Measurements from ENCODE around the gene SHH. TPM values are rescaled to one million over a fixed set of nuclear protein-coding genes. Genes with fewer than 3 reads are reported as not detected.

Gene SHH
- total and polyA plus RNA-seq, 2 of the 4 experiments (the other 2 are of a cell fraction), result under 0.01 to 0.03 TPM

DNA sequence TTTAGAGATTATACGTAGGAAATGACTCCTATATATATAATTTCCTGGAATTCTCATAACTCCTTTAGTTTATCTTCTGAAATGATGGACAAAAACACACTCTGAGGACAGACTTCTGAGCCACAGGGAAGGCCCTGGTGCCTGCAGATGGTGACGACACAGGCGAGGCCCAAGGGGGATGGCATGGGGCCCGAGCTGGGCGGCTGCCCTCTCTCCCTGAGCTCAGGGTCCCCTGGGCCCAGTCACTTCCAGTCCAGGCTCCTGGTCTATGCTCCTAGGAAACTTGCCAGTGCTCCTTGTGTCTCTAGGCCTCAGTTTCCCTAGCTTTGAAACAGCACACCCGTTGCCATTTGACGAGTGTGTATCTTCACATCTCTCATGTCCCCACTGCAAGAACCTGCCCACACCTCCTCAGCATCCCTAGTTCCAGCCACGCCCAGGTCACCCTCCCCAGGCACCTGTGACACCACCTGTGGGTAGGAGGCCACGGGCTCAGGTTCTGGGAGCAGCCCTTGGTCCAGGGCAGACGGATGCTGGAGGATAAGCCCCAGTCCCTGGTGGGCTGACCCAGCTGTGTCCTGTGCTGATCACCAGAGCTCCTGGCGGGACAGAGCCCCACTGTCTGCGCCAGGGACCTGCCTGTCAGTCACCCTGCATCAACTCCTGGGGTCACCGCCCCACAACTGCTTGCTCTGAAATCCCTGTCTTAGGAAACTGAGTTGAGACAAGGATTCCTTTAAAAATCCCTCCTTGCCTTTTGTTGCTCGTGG lies 23.4 kb upstream of the SHH start:
- Histone ChIP-seq H3K18ac (ENCODE audit: low read depth, low read length) (no peak overlapping the region), H2BK20ac (ENCODE audit: low read depth, low read length) (no peak overlapping the region), H2AK5ac (ENCODE audit: low read depth, low read length) (no peak overlapping the region), H3K4me3 (ENCODE audit: insufficient read depth, low read depth, low read length) (no peak overlapping the region), H2AK9ac (replicated peaks; ENCODE audit: low read depth, low read length, poor library complexity) (no peak overlapping the region), H2BK120ac (ENCODE audit: low read depth, low read length) (no peak overlapping the region), H3K9me3 (ENCODE audit: control insufficient read depth, insufficient read depth, low read length) (peaks cover 7% of the 10 kb centered on the region; the same call in 1 of the 2 replicates), H4K91ac (ENCODE audit: insufficient read depth, low read depth, low read length) (no peak overlapping the region), H3K9ac (ENCODE audit: low read depth, low read length) (no peak overlapping the region), H2BK5ac (ENCODE audit: low read depth, low read length, poor library complexity, severe bottlenecking) (no peak overlapping the region), H2BK15ac (ENCODE audit: low read depth, low read length) (no peak overlapping the region), H3K79me1 (ENCODE audit: low read depth in 1 of 2, low read length in 2 of 2) (no peaks in the 10 kb centered on the region), H2AFZ (replicated peaks; ENCODE audit: low read length, poor library complexity) (no peak overlapping the region), H3K4me1 (ENCODE audit: control insufficient read depth, insufficient read depth, low read length) (no peaks in the 10 kb centered on the region), H3K14ac (replicated peaks; ENCODE audit: low read depth, low read length) (no peak overlapping the region), H3K4ac (ENCODE audit: low read depth, low read length) (no peak overlapping the region), H4K8ac (ENCODE audit: low read depth in 2 of 2, low read length in 2 of 2) (no peak overlapping the region), H4K20me1 (ENCODE audit: insufficient read depth, low read length) (no peaks in the 10 kb centered on the region), H3K36me3 (ENCODE audit: control insufficient read depth, insufficient read depth, low read length) (no peaks in the 10 kb centered on the region), H3K56ac (ENCODE audit: extremely low read depth, insufficient read depth, low read length) (no peak overlapping the region), H4K5ac (ENCODE audit: low read depth, low read length) (no peak overlapping the region), H3K9me1 (ENCODE audit: insufficient read depth, low read length) (no peaks in the 10 kb centered on the region), H3K23ac (ENCODE audit: low read depth, low read length) (no peak overlapping the region), H3K27me3 (ENCODE audit: control insufficient read depth, insufficient read depth, low read length) (no peaks in the 10 kb centered on the region), H3K4me2 (ENCODE audit: low read depth, low read length) (no peak overlapping the region), H3K27ac (ENCODE audit: insufficient read depth, low read length) (no peak overlapping the region)
- no TSS peak for BruUV-seq (replicated peaks)
- ATAC-seq (ENCODE audit: low read depth), result no peak
- ChIA-PET POLR2A (ENCODE audit: unreplicated experiment) (no interaction called here), CTCF (no interaction called here)
- dilution Hi-C loops (cut with HindIII; ENCODE audit: low sequenced_read_pairs, unreplicated experiment) (no loop called here), intact Hi-C loops (cut with micrococcal nuclease) (no loop called here), in situ Hi-C loops (cut with MboI; ENCODE audit: low sequenced_read_pairs) (no loop called here)
- no peak for DNase-seq
- TF ChIP-seq RFX5 (IDR thresholded peaks at IDR 0.05; ENCODE audit: low read depth, low read length) (no peak), MAFK (IDR thresholded peaks at IDR 0.05; ENCODE audit: low read depth, low read length) (no peak), SMC3 (IDR thresholded peaks at IDR 0.05; ENCODE audit: low read depth, low read length) (no peak), RCOR1 (IDR thresholded peaks at IDR 0.05; ENCODE audit: insufficient replicate concordance, low read length) (no peak), FOS (IDR thresholded peaks at IDR 0.05; ENCODE audit: low read depth, low read length) (no peak), MAZ (IDR thresholded peaks at IDR 0.05; ENCODE audit: borderline replicate concordance, low read depth, low read length) (no peak), ELK1 (IDR thresholded peaks at IDR 0.05; ENCODE audit: borderline replicate concordance, low read depth, low read length) (no peak), CHD1 (IDR thresholded peaks at IDR 0.05; ENCODE audit: low read depth, low read length) (no peak), MXI1 (IDR thresholded peaks at IDR 0.05; ENCODE audit: borderline replicate concordance, low read depth, low read length) (no peak), CTCF (conservative IDR thresholded peaks at IDR 0.05; ENCODE audit: low read depth, low read length) (no peak), NFE2L2 (IDR thresholded peaks at IDR 0.05; ENCODE audit: low read depth, low read length) (no peak), CEBPB (IDR thresholded peaks at IDR 0.05; ENCODE audit: low read depth, low read length) (no peak), BHLHE40 (IDR thresholded peaks at IDR 0.05; ENCODE audit: low read depth, low read length) (no peak), RAD21 (IDR thresholded peaks at IDR 0.05; ENCODE audit: low read length) (no peak)
- 69% methylated on average over 10 of the region's 14 CpGs; no CpG with 5 or more reads in 1 of the 2 experiments for whole genome bisulfite sequencing, 2 experiments (ENCODE audit: extremely low coverage in 2 of 2, insufficient read length in 1 of 2)
